Stimulated activated CD4-positive, alpha-beta T cell treated with anti-CD3 and anti-CD28 coated beads, Interleukin-2, amount 100 ng/mL, for 4 hours (primary cell): Measurements from ENCODE around the gene LMF1.
"Not testable (repeated sequence)": the region's sequence is repeated elsewhere in the genome, so short reads cannot be mapped to it uniquely, and the experiment has no call there.

ENCODE experiments used
- DNase-seq: peaks from one replicate; pipeline ENCODE4 v3.0.0-alpha.2; 2020; ENCODE audit warnings: low read depth

Gene LMF1

DNA sequence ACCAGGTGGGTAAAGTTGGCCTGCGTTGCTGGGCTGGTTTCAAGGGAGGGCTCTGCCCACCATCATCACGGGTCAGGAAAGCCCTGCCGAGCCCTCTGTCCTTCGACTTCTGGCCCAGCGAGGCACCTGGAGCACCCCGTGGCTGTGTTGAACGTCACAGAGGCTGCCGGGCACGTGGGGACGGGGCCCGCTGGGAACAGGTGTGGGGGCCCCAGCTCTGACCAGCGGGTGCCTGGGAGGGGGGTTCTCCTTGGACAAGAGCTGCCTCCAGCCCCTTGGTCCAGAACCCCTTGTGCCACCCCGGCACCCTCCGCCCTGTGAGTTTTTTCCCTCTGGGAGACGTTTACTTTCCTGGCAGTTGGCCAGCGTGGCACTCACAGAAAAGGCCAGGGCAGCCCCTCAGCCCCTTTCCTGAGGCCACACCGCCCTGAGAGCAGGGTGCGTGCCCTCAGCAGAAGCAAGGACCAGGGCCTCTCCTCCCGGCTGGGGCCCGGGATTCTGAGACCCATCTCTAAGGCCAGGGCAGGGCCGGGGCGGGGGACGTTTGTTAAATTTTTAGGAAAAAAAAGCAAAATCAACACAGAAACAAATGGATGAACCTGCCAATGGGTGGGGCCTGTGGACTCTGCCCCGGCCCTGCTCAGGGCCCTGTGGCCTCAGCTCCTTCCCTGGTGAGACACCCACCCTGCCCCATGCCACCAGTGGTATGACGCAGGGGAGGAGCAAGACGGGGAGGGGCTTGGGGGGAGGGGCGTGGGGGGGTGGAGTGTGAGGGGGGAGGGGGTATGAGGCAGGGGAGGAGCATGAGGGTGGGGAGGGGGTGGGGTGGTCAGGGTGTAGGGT lies 139.0 kb downstream of the LMF1 start:
- DNase-seq, result no peak

DNA sequence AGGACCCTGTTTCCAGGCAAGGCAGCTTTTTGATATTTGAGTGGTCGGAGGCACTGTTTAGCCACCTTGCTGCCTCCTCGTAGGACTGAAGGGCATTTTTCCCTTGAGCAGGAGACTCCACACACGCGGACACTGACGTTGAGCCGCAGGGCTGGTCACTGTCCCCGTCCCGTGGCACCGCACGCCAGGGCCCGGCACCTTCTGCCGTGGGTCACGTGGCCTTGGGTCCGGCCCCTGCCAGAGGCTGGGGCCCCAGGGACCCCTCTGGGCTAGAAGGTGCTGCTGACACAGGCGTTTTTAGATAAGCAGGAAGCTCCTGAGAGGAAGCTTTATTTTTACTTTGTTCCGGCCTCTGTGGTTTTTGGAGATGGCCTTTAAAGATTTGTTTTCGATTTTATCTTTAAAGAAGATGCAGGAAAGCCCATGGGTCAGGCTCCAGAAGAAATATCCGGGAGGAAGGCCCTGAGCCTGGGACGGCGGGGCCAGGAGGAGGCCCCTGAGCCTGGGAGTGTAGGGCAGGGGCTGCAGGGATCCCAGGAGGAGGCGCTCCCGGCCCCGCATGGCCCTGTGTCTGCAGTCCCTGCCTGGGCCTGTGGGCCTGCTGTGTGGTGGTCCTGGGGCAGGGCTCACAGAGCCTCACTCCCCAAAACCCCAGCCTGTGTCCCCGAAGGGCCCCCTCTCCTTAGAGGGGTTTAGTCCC lies 139.8 kb downstream of the LMF1 start:
- no peak for DNase-seq

- no peak for DNase-seq
Measured at GRCh38 chr16:830107-830870, 140.5 kb downstream of the LMF1 start.

GRCh38 chr16:828891-829290 lies 141.9 kb downstream of the LMF1 start:
- DNase-seq, result no peak

DNA sequence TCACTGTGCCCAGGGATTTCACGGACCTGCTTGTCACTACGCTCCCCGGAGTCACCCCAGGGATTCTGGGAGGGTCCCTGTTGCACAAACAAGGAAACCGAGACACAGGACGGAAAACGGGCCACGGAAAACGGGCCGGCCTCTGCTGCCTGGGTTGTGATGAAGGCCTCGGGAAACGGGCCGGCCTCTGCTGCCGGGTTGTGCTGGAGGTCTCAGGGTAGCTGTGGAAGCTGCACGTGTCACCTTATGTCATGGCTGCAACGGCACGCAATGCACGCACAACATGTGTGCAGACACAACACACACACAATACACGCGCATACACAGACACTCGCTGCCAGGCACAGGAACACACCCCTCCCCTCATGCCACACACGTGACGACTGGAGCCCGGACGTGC lies 143.3 kb downstream of the LMF1 start:
- no peak for DNase-seq

GRCh38 chr16:825341-826061 lies 145.3 kb downstream of the LMF1 start:
- no peak for DNase-seq

DNA sequence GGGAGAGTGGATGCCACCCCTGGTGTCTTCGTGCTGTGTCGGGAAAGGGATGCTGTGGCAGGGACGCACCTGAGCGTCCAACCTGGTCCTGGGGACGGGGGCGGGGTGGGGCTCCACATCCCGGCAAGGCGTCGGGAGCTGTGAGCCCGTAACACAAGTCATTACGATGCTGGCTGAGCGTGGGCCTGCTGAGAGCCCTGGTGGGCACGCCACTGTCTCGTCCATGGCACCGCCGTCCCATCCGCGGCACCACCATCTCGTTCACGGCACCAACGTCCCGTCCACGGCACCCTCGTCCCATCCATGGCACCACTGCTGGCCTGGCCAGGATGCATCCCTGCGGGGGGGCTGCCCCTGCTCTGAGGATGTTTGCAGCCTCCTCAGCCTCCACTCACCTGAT lies 146.2 kb downstream of the LMF1 start:
- DNase-seq, result no peak

DNA sequence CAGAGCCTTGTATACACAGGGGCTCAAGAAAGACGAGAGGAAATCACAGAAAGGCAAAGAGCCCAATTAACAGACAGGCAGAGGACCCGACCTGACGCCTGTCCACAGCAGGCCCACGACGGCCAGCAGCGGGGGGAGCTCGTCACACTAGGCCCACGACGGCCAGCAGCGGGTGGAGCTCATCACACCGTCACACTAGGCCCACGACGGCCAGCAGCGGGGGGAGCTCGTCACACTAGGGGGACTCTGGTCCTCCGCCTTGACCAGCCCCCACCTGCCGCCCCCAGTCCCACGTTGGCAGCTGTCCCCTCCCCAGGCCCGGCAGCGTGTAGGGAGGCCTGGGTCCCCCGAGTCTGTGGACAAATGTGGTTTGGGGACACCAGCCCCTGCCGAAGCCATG lies 146.6 kb downstream of the LMF1 start:
- no peak for DNase-seq

DNA sequence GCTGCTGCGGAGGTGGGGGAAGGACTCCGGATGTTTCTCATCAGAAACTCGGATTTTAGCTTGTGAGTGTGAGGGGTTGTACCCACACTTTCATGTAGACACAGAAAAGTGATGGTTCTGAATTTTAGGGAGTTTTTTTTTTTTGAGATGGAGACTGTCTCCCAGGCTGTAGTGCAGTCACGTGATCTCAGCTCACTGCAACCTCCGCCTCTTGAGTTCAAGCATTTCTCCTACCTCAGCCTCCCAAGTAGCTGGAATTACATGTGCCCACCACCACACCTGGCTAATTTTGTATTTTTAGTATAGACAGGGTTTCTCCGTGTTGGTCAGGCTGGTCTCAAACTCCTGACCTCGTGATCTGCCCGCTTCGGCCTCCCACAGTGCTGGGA lies 147.9 kb downstream of the LMF1 start:
- no peak for DNase-seq

DNA sequence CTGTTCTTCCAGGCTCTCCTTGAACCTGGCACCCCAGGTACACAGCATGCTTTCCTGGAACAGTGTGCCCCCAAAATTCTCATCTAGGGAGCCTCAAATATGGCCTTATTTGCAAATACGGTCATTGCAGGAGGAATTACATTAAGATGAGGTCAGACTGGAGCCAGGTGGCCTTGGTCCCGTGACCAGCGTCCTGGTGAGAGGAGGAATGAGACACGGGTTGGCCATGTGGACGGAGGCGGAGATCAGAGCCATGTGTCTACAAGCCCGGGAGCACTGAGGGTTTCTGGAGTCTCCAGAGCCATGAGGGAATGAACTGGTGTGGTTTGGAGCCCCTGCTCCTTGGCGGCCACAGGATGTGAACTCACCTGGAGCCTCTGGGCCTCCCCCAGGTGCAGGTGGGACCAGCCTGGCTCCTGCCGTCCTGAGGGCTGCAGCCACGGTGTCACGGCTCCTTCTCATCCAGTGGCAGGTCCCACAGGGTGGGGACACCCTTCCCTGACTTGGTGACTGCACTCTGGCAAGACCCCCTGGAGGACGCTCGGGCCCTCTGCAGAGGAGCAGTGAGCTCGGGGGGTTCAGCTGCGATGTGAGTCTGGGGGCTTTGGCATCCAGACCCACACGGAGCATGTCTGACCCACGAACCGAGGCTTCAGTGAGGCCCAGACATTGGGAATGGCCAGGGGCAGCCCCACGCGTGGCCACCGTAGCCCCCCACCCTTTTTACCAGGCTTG lies 148.4 kb downstream of the LMF1 start:
- DNase-seq, result no peak

- no peak for DNase-seq
Measured at GRCh38 chr16:821751-822150, 149.0 kb downstream of the LMF1 start.

- no peak for DNase-seq
Measured at GRCh38 chr16:820748-821147, 150.0 kb downstream of the LMF1 start.

- DNase-seq, result not testable (repeated sequence)
Measured at GRCh38 chr16:820044-820408, 150.8 kb downstream of the LMF1 start.

GRCh38 chr16:819336-820043 lies 151.3 kb downstream of the LMF1 start:
- DNase-seq, result no peak

DNA sequence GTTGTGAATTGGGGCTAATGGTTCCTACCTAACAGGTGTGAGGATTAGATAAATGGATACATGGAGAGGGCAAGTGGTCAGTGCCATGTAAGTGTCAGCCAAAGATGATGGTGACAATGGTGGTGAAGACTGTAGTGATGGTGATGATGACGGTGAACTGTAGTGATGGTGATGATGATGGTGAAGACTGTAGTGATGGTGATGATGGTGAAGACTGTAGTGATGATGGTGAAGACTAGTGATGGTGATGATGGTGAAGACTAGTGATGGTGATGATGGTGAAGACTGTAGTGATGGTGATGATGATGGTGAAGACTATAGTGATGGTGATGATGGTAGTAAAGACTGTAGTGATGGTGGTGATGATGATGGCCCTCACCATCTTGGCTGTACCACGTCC lies 152.2 kb downstream of the LMF1 start:
- DNase-seq, result no peak

- no peak for DNase-seq
Measured at GRCh38 chr16:818132-818531, 152.7 kb downstream of the LMF1 start.

GRCh38 chr16:817001-817906 lies 153.5 kb downstream of the LMF1 start:
- no peak for DNase-seq

DNA sequence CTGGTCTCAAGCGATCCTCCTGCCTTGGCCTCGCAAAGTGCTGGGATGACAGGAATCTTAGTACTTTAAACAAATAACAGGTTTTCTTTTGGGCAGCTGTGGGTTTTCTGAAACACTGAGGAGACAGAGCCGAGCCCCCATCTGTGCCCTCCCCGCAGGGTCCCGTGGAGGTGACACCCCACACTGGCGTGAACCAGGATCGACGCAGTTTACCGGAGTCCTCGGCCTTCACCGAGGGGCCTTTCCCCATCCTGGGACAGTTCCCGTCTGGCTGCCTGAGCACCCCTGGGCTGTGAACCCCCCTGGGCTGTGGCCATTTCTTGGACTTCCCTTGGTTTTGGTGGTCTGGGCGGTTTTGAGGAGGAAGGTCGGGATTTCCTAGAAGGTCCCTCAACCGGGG lies 154.9 kb downstream of the LMF1 start:
- no peak for DNase-seq

GRCh38 chr16:814974-815373 lies 155.8 kb downstream of the LMF1 start:
- no peak for DNase-seq

DNA sequence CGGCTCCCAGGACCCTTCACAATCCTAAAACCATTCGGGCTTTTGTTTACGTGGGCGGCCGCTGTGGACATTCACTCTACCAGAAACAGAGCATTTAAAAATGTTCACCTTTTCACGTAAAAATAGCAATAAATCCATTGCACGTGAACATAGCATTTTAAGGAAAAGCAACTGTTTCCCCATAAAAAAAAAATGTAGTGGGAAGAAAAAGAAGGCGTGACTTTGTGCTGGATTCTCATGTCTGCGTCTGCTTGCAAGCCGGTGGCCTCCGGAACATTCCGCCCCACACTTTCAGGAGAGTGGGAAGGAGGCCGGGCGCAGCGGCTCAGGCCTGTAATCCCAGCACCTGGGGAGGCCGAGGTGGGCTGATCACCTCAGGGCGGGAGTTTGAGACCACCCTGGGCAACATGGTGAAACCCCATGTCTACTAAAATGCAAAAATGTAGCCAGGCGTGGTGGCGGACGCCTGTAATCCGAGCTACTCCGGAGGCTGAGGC lies 156.8 kb downstream of the LMF1 start:
- no peak for DNase-seq
